GM12874 (cell line): ENCODE data around the gene EBP.

ENCODE experiments used
- CTCF ChIP-seq: IDR thresholded peaks from 2 replicates; pipeline ENCODE4 v1.5.1; 2011; ENCODE audit warnings: low read depth, mild to moderate bottlenecking, control low read depth, low read length, moderate library complexity; ENCODE audit not compliant: insufficient read depth

EBP gene

DNA sequence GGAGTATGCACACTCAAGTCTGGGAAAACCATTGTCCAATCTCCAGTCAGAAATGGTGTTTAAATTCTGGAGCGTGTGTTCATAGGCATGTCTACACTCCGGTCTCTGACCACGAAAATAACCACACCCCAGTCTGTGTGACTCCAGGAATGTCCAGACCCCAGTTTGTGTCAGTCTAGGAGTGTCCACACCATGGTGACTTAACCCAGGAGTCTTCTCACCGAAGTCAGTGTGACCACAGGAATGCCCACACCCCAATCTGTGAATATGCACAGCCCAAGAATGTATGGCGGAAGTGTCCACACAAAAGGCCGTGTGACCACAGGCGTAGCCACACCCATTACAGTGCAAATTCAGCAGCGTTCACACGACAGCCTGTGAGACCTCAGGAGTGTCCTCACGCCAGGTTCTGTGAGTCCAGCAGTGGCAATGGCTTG, 34.2 kb upstream of the EBP start:
- no peak for TF ChIP-seq CTCF

GRCh38 chrX:48488034-48488433, 33.6 kb upstream of the EBP start:
- no peak for TF ChIP-seq CTCF

DNA sequence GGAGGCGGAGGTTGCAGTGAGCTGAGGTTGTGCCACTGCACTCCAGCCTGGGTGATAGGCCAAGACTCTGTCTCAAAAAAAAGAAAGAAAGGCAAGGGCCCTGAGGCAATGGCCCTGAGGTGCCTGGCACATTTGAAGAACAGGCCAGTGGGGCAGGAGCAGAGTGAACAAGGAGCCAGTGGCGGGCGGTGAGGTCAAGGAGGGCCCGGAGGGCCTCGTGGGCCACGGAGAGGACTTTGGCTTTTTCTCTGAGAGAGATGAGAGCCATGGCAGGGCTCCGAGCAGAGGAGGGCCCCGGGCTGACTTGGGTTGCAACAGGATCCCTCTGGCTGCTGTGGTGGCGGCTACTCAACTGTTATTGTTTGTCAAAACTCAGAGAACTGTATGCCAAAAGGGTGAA, 32.3 kb upstream of the EBP start:
- TF ChIP-seq CTCF = no peak

DNA sequence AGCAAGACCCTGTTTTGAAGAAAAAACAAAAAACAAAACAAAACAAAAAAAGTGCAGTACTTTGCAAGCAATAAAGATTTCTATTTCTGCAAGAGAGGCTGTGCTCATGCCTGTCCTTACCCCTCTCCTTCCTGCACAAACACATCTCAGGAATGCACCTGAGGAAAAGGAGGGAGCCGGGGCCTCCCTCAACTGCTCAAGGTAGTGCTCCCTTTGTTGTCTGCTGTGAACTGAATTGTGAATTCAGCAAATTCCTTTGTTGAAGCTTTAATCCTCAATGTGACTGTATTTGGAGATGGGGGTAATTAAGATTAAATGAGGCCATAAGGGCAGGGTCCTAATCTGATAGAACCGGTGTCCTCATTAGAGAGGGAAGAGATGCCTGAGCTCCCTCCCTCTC, 31.7 kb upstream of the EBP start:
- TF ChIP-seq CTCF = no peak

GRCh38 chrX:48490661-48491060, 30.9 kb upstream of the EBP start:
- TF ChIP-seq CTCF = no peak

GRCh38 chrX:48491809-48492208, 29.8 kb upstream of the EBP start:
- no peak for TF ChIP-seq CTCF

DNA sequence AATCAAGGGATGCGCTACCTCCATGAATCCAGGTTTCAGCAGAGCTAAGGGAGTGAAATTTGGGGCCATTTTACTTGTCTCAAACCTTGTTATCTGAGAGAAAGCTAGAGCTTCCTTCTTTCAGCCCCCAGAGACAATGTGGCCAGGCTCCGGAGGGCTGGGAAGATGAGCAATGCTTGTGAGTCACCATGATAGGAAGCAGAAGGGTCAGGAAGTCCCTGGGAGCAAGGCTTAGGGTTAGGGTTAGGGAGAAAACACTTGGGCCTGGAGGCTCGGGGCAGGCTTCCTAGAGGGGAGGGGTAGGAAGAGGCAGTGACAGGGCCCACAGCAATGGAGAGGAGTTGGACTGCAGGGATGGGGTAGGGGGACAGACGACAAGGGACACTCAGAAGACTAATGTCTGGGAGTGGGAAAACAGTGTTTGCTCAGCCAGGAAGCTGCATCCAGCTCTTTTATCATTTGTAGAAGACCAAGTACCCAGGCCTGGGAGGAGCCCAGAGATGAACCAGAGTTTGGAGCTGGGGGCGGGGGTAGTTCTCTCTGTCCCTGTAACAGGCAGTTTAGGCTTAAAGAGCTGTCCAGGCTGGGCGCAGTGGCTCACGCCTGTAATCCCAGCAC, 29.2 kb upstream of the EBP start:
- TF ChIP-seq CTCF = no peak
